ENCODE results near the gene CLK2.

Gene CLK2

DNA sequence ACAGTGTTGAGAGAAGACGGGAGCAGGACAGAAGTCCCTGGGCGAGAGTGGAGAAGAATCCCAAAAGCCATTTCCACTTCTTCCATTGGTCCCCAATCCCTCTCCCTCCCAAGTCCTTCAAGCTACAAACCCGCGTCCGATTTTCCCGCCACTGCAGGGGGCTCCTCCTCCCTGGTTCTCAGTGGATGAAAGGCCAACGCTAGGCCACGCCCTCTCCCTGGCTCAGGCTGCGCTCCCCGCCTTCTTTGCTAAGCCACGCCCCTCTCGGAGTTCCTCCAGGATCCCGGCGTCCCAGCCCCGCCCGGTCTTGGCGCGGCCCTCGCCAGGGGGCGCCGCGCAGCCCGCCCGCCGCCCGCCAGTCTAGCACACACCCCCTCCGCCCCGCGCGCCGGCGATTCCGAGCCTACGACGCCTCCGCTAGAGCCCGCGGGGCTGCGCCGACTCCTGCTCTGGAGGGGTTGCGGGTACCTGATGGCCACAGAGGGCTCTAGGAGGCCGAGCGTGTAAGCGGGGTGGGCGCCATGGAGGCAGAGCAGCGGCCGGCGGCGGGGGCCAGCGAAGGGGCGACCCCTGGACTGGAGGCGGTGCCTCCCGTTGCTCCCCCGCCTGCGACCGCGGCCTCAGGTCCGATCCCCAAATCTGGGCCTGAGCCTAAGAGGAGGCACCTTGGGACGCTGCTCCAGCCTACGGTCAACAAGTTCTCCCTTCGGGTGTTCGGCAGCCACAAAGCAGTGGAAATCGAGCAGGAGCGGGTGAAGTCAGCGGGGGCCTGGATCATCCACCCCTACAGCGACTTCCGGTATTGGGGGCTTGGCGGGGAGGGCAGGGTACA, 4.0 kb upstream of the CLK2 start, which contains the start of gene HCN3:
Gene HCN3, plus strand, starts transcription at position 394 of the 832 bp plus-strand sequence. Its CDS starts 128 bp downstream, at position 522.
- TF ChIP-seq, protein P1, sequence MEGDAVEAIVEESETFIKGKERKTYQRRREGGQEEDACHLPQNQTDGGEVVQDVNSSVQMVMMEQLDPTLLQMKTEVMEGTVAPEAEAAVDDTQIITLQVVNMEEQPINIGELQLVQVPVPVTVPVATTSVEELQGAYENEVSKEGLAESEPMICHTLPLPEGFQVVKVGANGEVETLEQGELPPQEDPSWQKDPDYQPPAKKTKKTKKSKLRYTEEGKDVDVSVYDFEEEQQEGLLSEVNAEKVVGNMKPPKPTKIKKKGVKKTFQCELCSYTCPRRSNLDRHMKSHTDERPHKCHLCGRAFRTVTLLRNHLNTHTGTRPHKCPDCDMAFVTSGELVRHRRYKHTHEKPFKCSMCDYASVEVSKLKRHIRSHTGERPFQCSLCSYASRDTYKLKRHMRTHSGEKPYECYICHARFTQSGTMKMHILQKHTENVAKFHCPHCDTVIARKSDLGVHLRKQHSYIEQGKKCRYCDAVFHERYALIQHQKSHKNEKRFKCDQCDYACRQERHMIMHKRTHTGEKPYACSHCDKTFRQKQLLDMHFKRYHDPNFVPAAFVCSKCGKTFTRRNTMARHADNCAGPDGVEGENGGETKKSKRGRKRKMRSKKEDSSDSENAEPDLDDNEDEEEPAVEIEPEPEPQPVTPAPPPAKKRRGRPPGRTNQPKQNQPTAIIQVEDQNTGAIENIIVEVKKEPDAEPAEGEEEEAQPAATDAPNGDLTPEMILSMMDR (conservative IDR thresholded peaks at IDR 0.05): peak; percentile 87
- H3K27ac ChIP-seq: peak within 1 kb of the TSS; percentile 79

DNA sequence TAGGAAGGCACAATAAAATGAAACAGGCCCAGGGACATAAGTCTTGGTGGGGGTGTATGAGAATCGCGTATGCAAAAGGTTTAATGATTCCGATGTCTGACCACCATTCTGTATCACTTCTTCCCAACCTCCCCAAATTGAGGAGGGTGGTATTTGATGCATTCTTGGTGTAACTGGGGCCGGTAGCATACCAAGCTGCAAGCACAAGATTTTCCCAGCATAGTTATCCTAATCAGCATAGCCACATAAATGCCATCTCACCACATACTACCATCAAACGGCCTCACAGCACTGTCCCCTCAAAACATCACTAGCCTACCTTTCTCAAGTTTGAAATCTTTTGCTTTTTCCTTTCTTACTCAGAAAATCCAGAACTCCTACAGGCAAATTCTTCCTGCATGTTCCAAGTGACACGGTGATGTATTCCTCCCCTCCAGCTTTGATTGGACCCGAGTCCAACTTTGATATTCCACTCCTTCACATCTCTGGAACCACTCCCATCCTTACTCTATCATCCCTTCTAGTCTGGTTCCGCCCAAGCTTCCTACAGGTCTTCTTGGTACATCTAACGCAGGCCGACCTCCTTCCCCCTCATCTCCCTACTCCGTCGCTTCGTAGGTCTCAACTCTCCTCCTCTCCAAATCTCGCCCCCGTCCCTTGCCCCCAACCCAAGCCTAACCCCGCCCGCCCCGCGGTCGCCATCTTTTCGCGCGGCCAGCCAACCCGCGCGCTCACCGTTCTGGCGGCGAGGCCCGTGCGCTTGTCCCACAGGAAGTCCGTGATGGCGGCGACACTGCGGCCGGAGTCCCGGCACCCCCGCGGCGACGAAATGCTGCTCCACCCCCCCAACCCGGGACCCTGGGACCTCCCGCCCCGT, 600 bp downstream of the CLK2 start:
- peak overlapping the region; percentile 94 for H3K27ac ChIP-seq
- TF ChIP-seq, protein P1 (conservative IDR thresholded peaks at IDR 0.05): no peak

DNA sequence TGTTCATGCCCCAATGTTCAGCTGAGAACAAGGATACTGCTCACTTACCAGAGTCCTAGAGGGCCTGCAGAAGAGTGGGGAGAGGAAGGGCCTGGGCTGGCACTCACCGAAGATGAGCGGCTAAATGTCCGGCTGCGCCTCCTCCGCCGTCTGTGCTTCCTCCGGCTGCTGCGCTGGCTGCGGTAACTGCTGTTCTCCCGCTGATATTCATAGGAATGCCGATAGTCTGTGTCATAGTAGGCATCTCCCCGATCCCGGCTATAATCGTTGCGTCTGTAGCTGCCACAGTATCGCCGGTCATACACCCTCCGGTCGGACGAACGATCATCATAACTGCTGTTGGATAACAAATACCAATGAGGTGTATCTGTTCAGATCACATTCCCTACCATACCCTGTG, 3.9 kb downstream of the CLK2 start:
- H3K27ac ChIP-seq: no peak overlapping the region
- TF ChIP-seq, protein P1 (conservative IDR thresholded peaks at IDR 0.05): no peak

DNA sequence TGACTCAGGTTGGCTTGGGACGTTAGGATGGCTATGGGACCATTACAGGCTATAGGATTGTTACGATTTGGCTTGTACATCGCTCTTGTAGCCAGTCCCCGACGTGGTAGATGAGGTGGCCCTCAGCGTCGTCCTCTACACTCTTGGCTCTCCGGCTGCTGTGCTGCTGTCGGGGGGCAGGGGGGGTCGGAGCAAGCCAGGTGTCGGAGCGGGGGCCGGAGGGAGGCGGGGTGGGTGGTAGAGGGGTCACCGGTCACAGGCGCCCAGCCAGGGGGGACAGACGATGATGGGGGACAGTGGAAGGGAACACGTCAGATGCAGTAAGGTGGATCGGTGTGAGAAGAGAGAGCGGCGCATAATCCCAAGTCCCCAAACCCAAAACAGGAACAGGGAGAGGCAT, 4.7 kb downstream of the CLK2 start:
- TF ChIP-seq, protein P1 (conservative IDR thresholded peaks at IDR 0.05): no peak
- no peak overlapping the region for H3K27ac ChIP-seq

DNA sequence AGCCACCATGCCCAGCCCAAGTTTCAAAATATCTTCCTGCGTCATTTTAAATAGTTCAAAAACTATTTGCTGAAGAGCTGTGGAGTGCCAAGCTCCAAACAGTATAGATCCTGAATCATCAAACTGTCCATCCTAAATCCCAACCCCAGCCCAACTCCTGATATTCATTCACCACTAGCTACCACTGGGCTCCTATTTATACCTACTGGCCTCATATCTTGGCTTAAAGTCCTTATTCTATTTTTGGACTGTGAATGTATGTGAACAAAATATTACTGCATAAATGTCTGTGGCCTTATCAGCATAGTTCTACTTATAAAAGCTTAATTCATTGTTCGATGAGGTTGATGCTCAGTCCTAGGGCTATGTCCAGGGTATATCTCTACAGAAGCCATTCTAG, 5.9 kb downstream of the CLK2 start:
- TF ChIP-seq, protein P1 (conservative IDR thresholded peaks at IDR 0.05): no peak
- H3K27ac ChIP-seq: no peak overlapping the region

DNA sequence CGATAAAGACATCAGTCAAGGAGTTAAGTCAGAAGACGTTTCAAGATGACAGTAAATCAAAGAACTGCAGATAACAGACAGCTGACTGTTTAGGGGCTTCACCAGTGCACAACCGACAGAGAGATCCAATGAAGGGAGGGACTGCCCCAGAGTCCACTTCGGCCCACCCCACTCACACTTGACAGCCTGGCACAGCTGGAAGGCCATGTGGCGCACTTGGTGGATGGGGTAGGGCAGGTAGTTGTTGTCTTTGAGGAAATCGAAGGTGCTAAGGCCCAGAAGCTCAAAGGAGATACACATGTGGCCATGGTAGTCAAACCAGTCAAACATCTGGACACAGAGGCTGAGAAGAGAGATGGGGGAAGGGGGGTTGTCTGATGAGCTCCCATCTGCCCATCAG, 6.8 kb downstream of the CLK2 start:
- no peak overlapping the region for H3K27ac ChIP-seq
- TF ChIP-seq, protein P1 (conservative IDR thresholded peaks at IDR 0.05): no peak

DNA sequence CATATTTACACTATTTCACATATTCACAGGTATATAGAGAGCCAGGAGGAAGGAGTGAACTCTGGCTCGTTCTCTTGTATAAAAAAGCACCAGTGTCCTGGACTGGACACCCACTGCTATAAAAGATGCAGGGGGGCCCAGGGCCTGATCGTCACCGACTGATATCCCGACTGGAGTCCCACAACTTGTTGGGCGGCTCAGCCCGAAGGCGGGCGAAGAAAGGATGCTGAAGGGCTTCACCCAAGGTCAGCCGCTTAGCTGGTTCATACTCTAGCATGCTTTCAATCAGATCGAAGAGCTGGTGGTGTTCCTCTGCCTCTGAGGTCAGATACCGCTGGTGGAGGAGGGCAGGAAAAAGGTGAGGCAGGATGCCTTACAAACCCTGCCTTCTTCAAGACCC, 10.2 kb downstream of the CLK2 start:
- TF ChIP-seq, protein P1 (conservative IDR thresholded peaks at IDR 0.05): no peak
- peak overlapping the region; percentile 81 for H3K27ac ChIP-seq
